Measurements from ENCODE around the gene GREM2.

Gene GREM2

GRCh38 chr1:240555524-240555923, 56.4 kb downstream of the GREM2 start:
- DNase-seq (ENCODE audit: low spot score), result no peak

- DNase-seq (ENCODE audit: low spot score), result no peak
Observed at GRCh38 chr1:240553351-240553750, 58.6 kb downstream of the GREM2 start.

GRCh38 chr1:240539769-240540414, 72.1 kb downstream of the GREM2 start:
- DNase-seq (ENCODE audit: low spot score), result no peak

GRCh38 chr1:240538776-240539430, 73.1 kb downstream of the GREM2 start:
- no peak for DNase-seq (ENCODE audit: low spot score)

GRCh38 chr1:240533154-240533780, 78.7 kb downstream of the GREM2 start:
- no peak for DNase-seq (ENCODE audit: low spot score)

GRCh38 chr1:240528591-240528990, 83.4 kb downstream of the GREM2 start:
- DNase-seq (ENCODE audit: low spot score), result no peak

- no peak for DNase-seq (ENCODE audit: low spot score)
Observed at GRCh38 chr1:240527086-240527485, 84.9 kb downstream of the GREM2 start.

- DNase-seq (ENCODE audit: low spot score), result no peak
Observed at GRCh38 chr1:240526312-240526711, 85.6 kb downstream of the GREM2 start.

- no peak for DNase-seq (ENCODE audit: low spot score)
Observed at GRCh38 chr1:240524356-240525069, 87.4 kb downstream of the GREM2 start.

GRCh38 chr1:240522122-240522822, 89.7 kb downstream of the GREM2 start:
- no peak for DNase-seq (ENCODE audit: low spot score)

- no peak for DNase-seq (ENCODE audit: low spot score)
Observed at GRCh38 chr1:240517891-240518290, 94.1 kb downstream of the GREM2 start.

- no peak for DNase-seq (ENCODE audit: low spot score)
Observed at GRCh38 chr1:240516069-240516468, 95.9 kb downstream of the GREM2 start.

- DNase-seq (ENCODE audit: low spot score), result no peak
Observed at GRCh38 chr1:240515505-240515904, 96.5 kb downstream of the GREM2 start.

GRCh38 chr1:240511789-240512188, 100.2 kb downstream of the GREM2 start:
- no peak for DNase-seq (ENCODE audit: low spot score)

GRCh38 chr1:240508950-240509349, 103.0 kb downstream of the GREM2 start:
- DNase-seq (ENCODE audit: low spot score), result no peak

GRCh38 chr1:240508201-240508600, 103.8 kb downstream of the GREM2 start:
- no peak for DNase-seq (ENCODE audit: low spot score)

- DNase-seq (ENCODE audit: low spot score), result no peak
Observed at GRCh38 chr1:240506176-240506575, 105.8 kb downstream of the GREM2 start.

GRCh38 chr1:240503558-240503957, 108.4 kb downstream of the GREM2 start:
- no peak for DNase-seq (ENCODE audit: low spot score)

- DNase-seq (ENCODE audit: low spot score), result no peak
Observed at GRCh38 chr1:240503036-240503435, 108.9 kb downstream of the GREM2 start.

GRCh38 chr1:240501115-240501514, 110.8 kb downstream of the GREM2 start:
- DNase-seq (ENCODE audit: low spot score), result no peak

- DNase-seq (ENCODE audit: low spot score), result no peak
Observed at GRCh38 chr1:240500647-240501046, 111.3 kb downstream of the GREM2 start.

- no peak for DNase-seq (ENCODE audit: low spot score)
Observed at GRCh38 chr1:240499012-240499411, 112.9 kb downstream of the GREM2 start.
